Measurements from ENCODE around the gene THNSL1. TPM values are rescaled to one million over a fixed set of nuclear protein-coding genes. Genes with fewer than 3 reads are reported as not detected.

THNSL1 gene
- total and polyA plus RNA-seq, 2 of the 8 experiments (the other 6 are each of a cell fraction or from before 2014, with no cell fraction given): 1.4 to 3.1 TPM

GRCh38 chr10:25063157-25063556, 46.7 kb downstream of the THNSL1 start:
- Histone ChIP-seq H4K91ac (replicated peaks; ENCODE audit: insufficient read length, low read length) (no peak overlapping the region), H2AK5ac (ENCODE audit: low read depth, low read length) (no peak overlapping the region), H3K9ac (replicated peaks in 1 of 4; ENCODE audit: extremely low read depth in 1 of 4, low read depth in 3 of 4, low read length in 3 of 4) (no peak overlapping the region), H2AFZ (ENCODE audit: low read length) (no peak overlapping the region), H3K23me2 (ENCODE audit: low read depth, low read length) (no peaks in the 10 kb centered on the region), H2BK120ac (replicated peaks; ENCODE audit: low read depth, low read length) (no peak overlapping the region), H4K8ac (ENCODE audit: extremely low read depth, insufficient read depth, low read length) (no peak overlapping the region), H3K56ac (replicated peaks; ENCODE audit: insufficient read length, low read depth, low read length) (no peak overlapping the region), H3K4me1 (replicated peaks in 1 of 4; ENCODE audit: control insufficient read depth in 3 of 4, insufficient read depth in 4 of 4, low read length in 3 of 4) (peaks cover 1 to 5% (median 4%) of the 10 kb centered on the region in 4 experiments; a peak in 4 of 7 replicates), H3K4me3 (ENCODE audit: extremely low read depth in 1 of 4, insufficient read depth in 2 of 4, low read depth in 3 of 4, low read length in 4 of 4) (no peak overlapping the region), H3K4me2 (ENCODE audit: insufficient read depth in 1 of 2, low read depth in 2 of 2, low read length in 2 of 2) (no peak overlapping the region), H3K36me3 (ENCODE audit: control insufficient read depth in 2 of 4, insufficient read depth in 4 of 4, low read length in 3 of 4) (no peaks in the 10 kb centered on the region), H3K27ac (ENCODE audit: low read depth, low read length) (no peak overlapping the region), H3K9me3 (ENCODE audit: insufficient read depth in 2 of 2, low read depth in 1 of 2, low read length in 1 of 2) (no peaks in the 10 kb centered on the region), H4K5ac (ENCODE audit: insufficient read length, low read depth, low read length) (no peak overlapping the region), H2BK5ac (ENCODE audit: low read depth, low read length) (no peak overlapping the region), H3K4ac (replicated peaks; ENCODE audit: insufficient read length, low read depth, low read length) (no peak overlapping the region), H3K23ac (ENCODE audit: insufficient read length) (no peak overlapping the region), H3K79me1 (ENCODE audit: low read depth, low read length) (no peaks in the 10 kb centered on the region), H3K79me2 (ENCODE audit: control insufficient read depth in 1 of 2, insufficient read depth in 2 of 2, low read length in 2 of 2) (no peaks in the 10 kb centered on the region), H3K27me3 (replicated peaks in 1 of 4; ENCODE audit: control insufficient read depth in 3 of 4, extremely low read depth in 1 of 4, insufficient read depth in 3 of 4, low read length in 3 of 4) (peaks cover 4 to 19% (median 15%) of the 10 kb centered on the region in 4 experiments; a peak in 6 of 7 replicates), H4K20me1 (replicated peaks in 1 of 2; ENCODE audit: control insufficient read depth in 1 of 2, insufficient read depth in 2 of 2, low read length in 2 of 2) (no peaks in the 10 kb centered on the region), H2BK12ac (ENCODE audit: low read depth, low read length) (no peak overlapping the region), H3K14ac (ENCODE audit: insufficient read length) (no peak overlapping the region), H3K18ac (ENCODE audit: extremely low read depth, low read length) (no peak overlapping the region), H2BK15ac (ENCODE audit: low read length) (no peak overlapping the region), H2BK20ac (ENCODE audit: low read length) (no peak overlapping the region)
- DNase-seq (ENCODE audit: low read depth in 1 of 2, low spot score in 2 of 2) (no peak), FAIRE-seq (no peak)
- TF ChIP-seq TAF7 (optimal IDR thresholded peaks at IDR 0.05; ENCODE audit: borderline replicate concordance, low read depth, low read length) (no peak), BRCA1 (IDR thresholded peaks at IDR 0.05; ENCODE audit: low read depth, low read length) (no peak), FOSL1 (IDR thresholded peaks at IDR 0.05; ENCODE audit: insufficient read depth, low read depth, low read length) (no peak), SP2 (IDR thresholded peaks at IDR 0.05; ENCODE audit: low read length) (no peak), SAP30 (IDR thresholded peaks at IDR 0.05; ENCODE audit: insufficient read depth, insufficient replicate concordance, low read length) (no peak), RBBP5 (IDR thresholded peaks at IDR 0.05; ENCODE audit: borderline replicate concordance, low read depth, low read length) (no peak), JUN (IDR thresholded peaks at IDR 0.05; ENCODE audit: low read depth, low read length) (no peak), KDM4A (IDR thresholded peaks at IDR 0.05; ENCODE audit: low read depth, low read length, severe bottlenecking) (no peak), EP300 (IDR thresholded peaks at IDR 0.05; ENCODE audit: borderline replicate concordance in 1 of 2, low read depth in 2 of 2, low read length in 2 of 2) (no peak), EGR1 (IDR thresholded peaks at IDR 0.05; ENCODE audit: borderline replicate concordance, low read depth, low read length) (no peak), TAF1 (IDR thresholded peaks at IDR 0.05; ENCODE audit: low read depth, low read length) (no peak)
- TF ChIP-seq, protein P1, sequence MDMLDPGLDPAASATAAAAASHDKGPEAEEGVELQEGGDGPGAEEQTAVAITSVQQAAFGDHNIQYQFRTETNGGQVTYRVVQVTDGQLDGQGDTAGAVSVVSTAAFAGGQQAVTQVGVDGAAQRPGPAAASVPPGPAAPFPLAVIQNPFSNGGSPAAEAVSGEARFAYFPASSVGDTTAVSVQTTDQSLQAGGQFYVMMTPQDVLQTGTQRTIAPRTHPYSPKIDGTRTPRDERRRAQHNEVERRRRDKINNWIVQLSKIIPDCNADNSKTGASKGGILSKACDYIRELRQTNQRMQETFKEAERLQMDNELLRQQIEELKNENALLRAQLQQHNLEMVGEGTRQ (IDR thresholded peaks at IDR 0.05; ENCODE audit: low read length): no peak
- ChIA-PET CTCF (ENCODE audit: partially characterized antibody) (interaction anchor here (0.9 to 1.4 kb wide), 3 partner anchors 17 to 50 kb away, joined by 3 read pairs; no protein-coding TSS in a partner anchor), POLR2A (ENCODE audit: partially characterized antibody) (no interaction called here)
- WGBS, 2 experiments (ENCODE audit: extremely low coverage in 1 of 2, insufficient coverage in 1 of 2, insufficient read length in 1 of 2, insufficient replicate concordance in 2 of 2, low coverage in 1 of 2, low lambda C conversion rate in 2 of 2, missing lambda C conversion rate in 1 of 2): 83% methylated on average over 1 of the region's 1 CpG; no CpG with 5 or more reads in 1 of the 2 experiments
